Measurements from ENCODE around the gene ABR. TPM values are rescaled to one million over a fixed set of nuclear protein-coding genes. Genes with fewer than 3 reads are reported as not detected.

ABR gene
- total RNA-seq, 1 experiment from 2014 or later = 78.3 TPM

- no peak overlapping the region for H3K4me3 Mint-ChIP-seq (ENCODE audit: unreplicated experiment)
- Histone ChIP-seq H3K9me3 (no peaks in the 10 kb centered on the region), H3K36me3 (ENCODE audit: control insufficient read depth, insufficient read depth, low read length) (no peaks in the 10 kb centered on the region), H3K4me3 (ENCODE audit: low read depth, low read length) (no peak overlapping the region), H3K4me1 (peaks cover 23% of the 10 kb centered on the region), H3K27me3 (replicated peaks; ENCODE audit: control insufficient read depth, insufficient read depth, low read length) (no peaks in the 10 kb centered on the region)
- DNase-seq = no peak
- H3K9me3 Mint-ChIP-seq (ENCODE audit: unreplicated experiment) = no peaks in the 10 kb centered on the region
- peaks cover 5% of the 10 kb centered on the region for H3K4me1 Mint-ChIP-seq (ENCODE audit: low read depth, unreplicated experiment)
- H3K27ac Mint-ChIP-seq (ENCODE audit: unreplicated experiment) = no peak overlapping the region
- ChIA-PET POLR2A (no interaction called here), CTCF (no interaction called here)
- intact Hi-C loops (cut with micrococcal nuclease; ENCODE audit: unreplicated experiment) = no loop called here
- BruUV-seq (replicated peaks) = no TSS peak
- TF ChIP-seq CTCF (IDR thresholded peaks at IDR 0.05; ENCODE audit: insufficient read depth in 1 of 2, low read depth in 1 of 2, low read length in 1 of 2, severe bottlenecking in 1 of 2, unreplicated experiment in 1 of 2) = no peak
- no peaks in the 10 kb centered on the region for H3K36me3 Mint-ChIP-seq (ENCODE audit: insufficient read depth, unreplicated experiment)
- H3K27me3 Mint-ChIP-seq (ENCODE audit: insufficient read depth, unreplicated experiment) = no peaks in the 10 kb centered on the region
Measured at GRCh38 chr17:1217089-1217385, 37.3 kb upstream of the ABR start.

GRCh38 chr17:1216217-1217088, 36.7 kb upstream of the ABR start:
- no peaks in the 10 kb centered on the region for H3K27me3 ChIP-seq (replicated peaks; ENCODE audit: control insufficient read depth, insufficient read depth, low read length)
- no peak for TF ChIP-seq CTCF (IDR thresholded peaks at IDR 0.05; ENCODE audit: insufficient read depth in 1 of 2, low read depth in 1 of 2, low read length in 1 of 2, severe bottlenecking in 1 of 2, unreplicated experiment in 1 of 2)
- H3K27me3 Mint-ChIP-seq (ENCODE audit: insufficient read depth, unreplicated experiment) = no peaks in the 10 kb centered on the region
- no peaks in the 10 kb centered on the region for H3K36me3 ChIP-seq (ENCODE audit: control insufficient read depth, insufficient read depth, low read length)
- H3K4me1 Mint-ChIP-seq (ENCODE audit: low read depth, unreplicated experiment) = peaks cover under 1% of the 10 kb centered on the region
- no peak overlapping the region for H3K4me3 Mint-ChIP-seq (ENCODE audit: unreplicated experiment)
- no peaks in the 10 kb centered on the region for H3K9me3 Mint-ChIP-seq (ENCODE audit: unreplicated experiment)
- no peaks in the 10 kb centered on the region for H3K9me3 ChIP-seq
- peak overlapping the region; percentile 5 for H3K27ac Mint-ChIP-seq (ENCODE audit: unreplicated experiment)
- no peaks in the 10 kb centered on the region for H3K36me3 Mint-ChIP-seq (ENCODE audit: insufficient read depth, unreplicated experiment)
- intact Hi-C loops (cut with micrococcal nuclease; ENCODE audit: unreplicated experiment) = no loop called here
- ChIA-PET CTCF (no interaction called here), POLR2A (no interaction called here)
- BruUV-seq (replicated peaks) = no TSS peak
- H3K4me1 ChIP-seq = peaks cover 23% of the 10 kb centered on the region
- H3K4me3 ChIP-seq (ENCODE audit: low read depth, low read length) = no peak overlapping the region
- DNase-seq = no peak

- Histone ChIP-seq H3K27me3 (replicated peaks; ENCODE audit: control insufficient read depth, insufficient read depth, low read length) (no peaks in the 10 kb centered on the region), H3K4me3 (ENCODE audit: low read depth, low read length) (no peak overlapping the region), H3K9me3 (no peaks in the 10 kb centered on the region), H3K4me1 (peaks cover 23% of the 10 kb centered on the region), H3K36me3 (ENCODE audit: control insufficient read depth, insufficient read depth, low read length) (no peaks in the 10 kb centered on the region)
- CTCF ChIA-PET = interaction anchor here (0.5 to 1.1 kb wide), 2 partner anchors 25 to 233 kb away, joined by 5 read pairs; no protein-coding TSS in a partner anchor
- H3K4me1 Mint-ChIP-seq (ENCODE audit: low read depth, unreplicated experiment) = no peaks in the 10 kb centered on the region
- no peak overlapping the region for H3K27ac Mint-ChIP-seq (ENCODE audit: unreplicated experiment)
- no peaks in the 10 kb centered on the region for H3K36me3 Mint-ChIP-seq (ENCODE audit: insufficient read depth, unreplicated experiment)
- no TSS peak for BruUV-seq (replicated peaks)
- no peaks in the 10 kb centered on the region for H3K9me3 Mint-ChIP-seq (ENCODE audit: unreplicated experiment)
- no peak for TF ChIP-seq CTCF (IDR thresholded peaks at IDR 0.05; ENCODE audit: insufficient read depth in 1 of 2, low read depth in 1 of 2, low read length in 1 of 2, severe bottlenecking in 1 of 2, unreplicated experiment in 1 of 2)
- intact Hi-C loops (cut with micrococcal nuclease; ENCODE audit: unreplicated experiment) = no loop called here
- no peak for DNase-seq
- POLR2A ChIA-PET = interaction anchor here (0.6 kb wide), 1 partner anchor 17 kb away, joined by 8 read pairs; no protein-coding TSS in a partner anchor
- no peaks in the 10 kb centered on the region for H3K27me3 Mint-ChIP-seq (ENCODE audit: insufficient read depth, unreplicated experiment)
- no peak overlapping the region for H3K4me3 Mint-ChIP-seq (ENCODE audit: unreplicated experiment)
Measured at GRCh38 chr17:1212946-1213345, 33.2 kb upstream of the ABR start.

Data from Caco-2 (cell line).